DND-41 (cell line): ENCODE measurements around the gene HDHD3.

ENCODE experiments used
- ATAC-seq: fragments of 200-7000 bp; cut with Tn5 transposase; 3 replicates; pipeline ENCODE4 v1.9.1; 2021; ENCODE audit warnings: low read depth; ENCODE audit not compliant: insufficient read depth
- DNase-seq: peaks from one replicate; pipeline ENCODE4 v3.0.0-alpha.2; 2020
- H2AFZ ChIP-seq: 2 replicates; pipeline ENCODE4 v1.6.0; 2012; ENCODE audit warnings: low read depth, low read length
- H3K27ac ChIP-seq: 2 replicates; pipeline ENCODE4 v1.5.1; 2012; ENCODE audit warnings: low read length, inconsistent platforms
- H3K27me3 ChIP-seq: fragments of 200-600 bp; sonication (generic); 2 replicates; pipeline ENCODE4 v1.6.0; 2012; ENCODE audit warnings: low read length, mild to moderate bottlenecking, inconsistent platforms; ENCODE audit not compliant: insufficient read depth, poor library complexity
- H3K36me3 ChIP-seq: 2 replicates; pipeline ENCODE4 v1.5.1; 2012; ENCODE audit warnings: low read length, inconsistent platforms; ENCODE audit not compliant: insufficient read depth
- H3K4me1 ChIP-seq: 2 replicates; pipeline ENCODE4 v1.5.1; 2012; ENCODE audit warnings: mild to moderate bottlenecking, low read length; ENCODE audit not compliant: insufficient read depth
- H3K4me2 ChIP-seq: 2 replicates; pipeline ENCODE4 v1.6.0; 2012; ENCODE audit warnings: mild to moderate bottlenecking, moderate library complexity, low read length, inconsistent platforms; ENCODE audit not compliant: insufficient read depth
- H3K4me3 ChIP-seq, 2 experiments: fragments of 200-600 bp in 1 of 2; shearing (Covaris generic) in 1 of 2; 2 replicates each; pipeline ENCODE4 v1.5.1; 2012 to 2016; ENCODE audit warnings: inconsistent platforms in 2 of 2, low read length in 2 of 2, mild to moderate bottlenecking in 2 of 2, low read depth in 1 of 2, moderate library complexity in 1 of 2
- H3K79me2 ChIP-seq: 2 replicates; pipeline ENCODE4 v1.6.0; 2012; ENCODE audit warnings: low read length, inconsistent platforms; ENCODE audit not compliant: insufficient read depth
- H3K9ac ChIP-seq: 2 replicates; pipeline ENCODE4 v1.6.0; 2012; ENCODE audit warnings: low read depth, mild to moderate bottlenecking, inconsistent platforms, low read length, moderate library complexity
- H3K9me3 ChIP-seq: 2 replicates; pipeline ENCODE4 v1.5.1; 2012; ENCODE audit warnings: low read length, moderate library complexity, mild to moderate bottlenecking, inconsistent platforms; ENCODE audit not compliant: insufficient read depth, severe bottlenecking
- H4K20me1 ChIP-seq: 2 replicates; pipeline ENCODE4 v1.6.0; 2012; ENCODE audit warnings: low read length; ENCODE audit not compliant: insufficient read depth
- EZH2 ChIP-seq: IDR thresholded peaks from 3 replicates; pipeline ENCODE4 v1.6.1; 2012; ENCODE audit warnings: borderline replicate concordance, low read depth, mild to moderate bottlenecking, moderate library complexity, low read length, inconsistent platforms; ENCODE audit not compliant: severe bottlenecking
- TF ChIP-seq, protein P1 (sequence below): IDR thresholded peaks from 2 replicates; pipeline ENCODE4 v1.5.1; 2012; ENCODE audit warnings: borderline replicate concordance, low read length, moderate library complexity, mild to moderate bottlenecking; ENCODE audit not compliant: poor library complexity, severe bottlenecking; ENCODE audit errors: extremely low read depth

The HDHD3 gene

GRCh38 chr9:113343732-113344231 is 33.0 kb downstream of the HDHD3 start:
- TF ChIP-seq EZH2: no peak
- TF ChIP-seq, protein P1, sequence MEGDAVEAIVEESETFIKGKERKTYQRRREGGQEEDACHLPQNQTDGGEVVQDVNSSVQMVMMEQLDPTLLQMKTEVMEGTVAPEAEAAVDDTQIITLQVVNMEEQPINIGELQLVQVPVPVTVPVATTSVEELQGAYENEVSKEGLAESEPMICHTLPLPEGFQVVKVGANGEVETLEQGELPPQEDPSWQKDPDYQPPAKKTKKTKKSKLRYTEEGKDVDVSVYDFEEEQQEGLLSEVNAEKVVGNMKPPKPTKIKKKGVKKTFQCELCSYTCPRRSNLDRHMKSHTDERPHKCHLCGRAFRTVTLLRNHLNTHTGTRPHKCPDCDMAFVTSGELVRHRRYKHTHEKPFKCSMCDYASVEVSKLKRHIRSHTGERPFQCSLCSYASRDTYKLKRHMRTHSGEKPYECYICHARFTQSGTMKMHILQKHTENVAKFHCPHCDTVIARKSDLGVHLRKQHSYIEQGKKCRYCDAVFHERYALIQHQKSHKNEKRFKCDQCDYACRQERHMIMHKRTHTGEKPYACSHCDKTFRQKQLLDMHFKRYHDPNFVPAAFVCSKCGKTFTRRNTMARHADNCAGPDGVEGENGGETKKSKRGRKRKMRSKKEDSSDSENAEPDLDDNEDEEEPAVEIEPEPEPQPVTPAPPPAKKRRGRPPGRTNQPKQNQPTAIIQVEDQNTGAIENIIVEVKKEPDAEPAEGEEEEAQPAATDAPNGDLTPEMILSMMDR: no peak
- H4K20me1 ChIP-seq: no peaks in the 10 kb centered on the region
- peak overlapping the region; percentile 28; the same call in 1 of the 2 replicates for H3K9ac ChIP-seq
- DNase-seq: peak; percentile 60
- H3K27ac ChIP-seq: peak overlapping the region; percentile 62; the same call in 1 of the 2 replicates
- H3K4me3 ChIP-seq: no peak overlapping the region
- peaks cover 32% of the 10 kb centered on the region for H3K4me1 ChIP-seq
- H3K9me3 ChIP-seq: no peaks in the 10 kb centered on the region
- ATAC-seq: no peak
- no peak overlapping the region for H3K4me2 ChIP-seq
- no peaks in the 10 kb centered on the region for H3K79me2 ChIP-seq
- peak overlapping the region; percentile 36 for H2AFZ ChIP-seq
- H3K27me3 ChIP-seq: peaks cover 2% of the 10 kb centered on the region
- no peaks in the 10 kb centered on the region for H3K36me3 ChIP-seq

- Histone ChIP-seq H3K79me2 (no peaks in the 10 kb centered on the region), H3K9ac (no peak overlapping the region), H3K9me3 (no peaks in the 10 kb centered on the region), H3K36me3 (no peaks in the 10 kb centered on the region), H3K4me3 (no peak overlapping the region), H4K20me1 (no peaks in the 10 kb centered on the region), H2AFZ (0 out of 2 replicates have a peak overlapping the region, but pooled peaks have one; percentile 17), H3K4me2 (no peak overlapping the region), H3K4me1 (peaks cover 33% of the 10 kb centered on the region), H3K27ac (no peak overlapping the region), H3K27me3 (no peaks in the 10 kb centered on the region)
- TF ChIP-seq EZH2: no peak
- TF ChIP-seq, protein P1: no peak
- DNase-seq: peak; percentile 41
- ATAC-seq: no peak
These were observed 34.9 kb downstream of the HDHD3 start for GRCh38 chr9:113341712-113342410.

GRCh38 chr9:113340011-113340699 is 36.6 kb downstream of the HDHD3 start, which contains the start of gene WDR31:
Gene WDR31 (minus strand): TSS chr9:113340275. CDS start chr9:113332022, 8,253 bp downstream.
- H3K4me3 ChIP-seq: peak within 1 kb of the TSS; percentile 57 to 97; a peak in 3 of 4 replicates
- peak; percentile 87 for DNase-seq
- H3K36me3 ChIP-seq: no peaks in the 10 kb centered on the region
- peak within 1 kb of the TSS; percentile 86 for H3K4me2 ChIP-seq
- H3K27me3 ChIP-seq: no peaks in the 10 kb centered on the region
- TF ChIP-seq, protein P1: no peak
- no peak for TF ChIP-seq EZH2
- H3K4me1 ChIP-seq: peaks cover 33% of the 10 kb centered on the region
- H4K20me1 ChIP-seq: no peaks in the 10 kb centered on the region
- ATAC-seq: peak; percentile 94
- no peaks in the 10 kb centered on the region for H3K9me3 ChIP-seq
- H2AFZ ChIP-seq: peak within 1 kb of the TSS; percentile 99
- H3K9ac ChIP-seq: peak within 1 kb of the TSS; percentile 72
- H3K79me2 ChIP-seq: no peaks in the 10 kb centered on the region
- peak within 1 kb of the TSS; percentile 78 for H3K27ac ChIP-seq
